ENCODE data around the gene RNF227. TPM values are rescaled to one million over a fixed set of nuclear protein-coding genes. Genes with fewer than 3 reads are reported as not detected.

Gene RNF227
- total RNA-seq, 1 donor from 2014 or later = 8.0 TPM

- H3K4me1 ChIP-seq = peaks cover 10% of the 10 kb centered on the region
- TF ChIP-seq CTCF (IDR thresholded peaks at IDR 0.05) = no peak
- DNase-seq = peak; percentile 80
- intact Hi-C loops (cut with DNase I) = no loop called here
- ATAC-seq = peak; percentile 51
- peaks cover 33% of the 10 kb centered on the region for H3K36me3 ChIP-seq
- peak overlapping the region; percentile 83 for H3K4me3 ChIP-seq
- no peaks in the 10 kb centered on the region for H3K27me3 ChIP-seq
- H3K27ac ChIP-seq = peak overlapping the region; percentile 85
- H3K9me3 ChIP-seq = no peaks in the 10 kb centered on the region
Measured at GRCh38 chr17:7932949-7933348, 16.9 kb upstream of the RNF227 start.

GRCh38 chr17:7932483-7932891, 16.4 kb upstream of the RNF227 start:
- H3K27me3 ChIP-seq = no peaks in the 10 kb centered on the region
- H3K9me3 ChIP-seq = no peaks in the 10 kb centered on the region
- H3K27ac ChIP-seq = peak overlapping the region; percentile 85
- peaks cover 30% of the 10 kb centered on the region for H3K36me3 ChIP-seq
- DNase-seq (no peak), ATAC-seq (peak; percentile 37)
- intact Hi-C loops (cut with DNase I) = no loop called here
- TF ChIP-seq CTCF (IDR thresholded peaks at IDR 0.05) = no peak
- H3K4me3 ChIP-seq = peak overlapping the region; percentile 83
- peaks cover 10% of the 10 kb centered on the region for H3K4me1 ChIP-seq

GRCh38 chr17:7931709-7932482, 15.8 kb upstream of the RNF227 start, which contains the start of the genes CNTROB and TRAPPC1:
TSS of gene CNTROB (plus strand) at chr17:7932206. CDS start at chr17:7933080, 874 bp downstream.
TSS of gene TRAPPC1 (minus strand) at chr17:7931946. CDS start at chr17:7931829, 117 bp downstream.
- no peaks in the 10 kb centered on the region for H3K27me3 ChIP-seq
- intact Hi-C loops (cut with DNase I) = no loop called here
- H3K27ac ChIP-seq = peak within 1 kb of the TSS; percentile 85
- peaks cover 10% of the 10 kb centered on the region for H3K4me1 ChIP-seq
- peak; percentile 96 for ATAC-seq
- peaks cover 24% of the 10 kb centered on the region for H3K36me3 ChIP-seq
- peak within 1 kb of the TSS; percentile 83 for H3K4me3 ChIP-seq
- DNase-seq = peak; percentile 100
- no peak for TF ChIP-seq CTCF (IDR thresholded peaks at IDR 0.05)
- H3K9me3 ChIP-seq = no peaks in the 10 kb centered on the region

- Histone ChIP-seq H3K36me3 (peaks cover 16% of the 10 kb centered on the region), H3K9me3 (no peaks in the 10 kb centered on the region), H3K4me3 (peak overlapping the region; percentile 83), H3K27me3 (no peaks in the 10 kb centered on the region), H3K27ac (peak overlapping the region; percentile 85), H3K4me1 (peaks cover 10% of the 10 kb centered on the region)
- ATAC-seq = no peak
- TF ChIP-seq CTCF (IDR thresholded peaks at IDR 0.05) = no peak
- DNase-seq = no peak
- intact Hi-C loops (cut with DNase I) = no loop called here
Measured at GRCh38 chr17:7930841-7931631, 14.9 kb upstream of the RNF227 start.

- DNase-seq = no peak
- intact Hi-C loops (cut with DNase I) = no loop called here
- Histone ChIP-seq H3K36me3 (peaks cover 8% of the 10 kb centered on the region), H3K27ac (no peak within 1 kb of the TSS), H3K4me1 (peaks cover 10% of the 10 kb centered on the region), H3K4me3 (no peak within 1 kb of the TSS), H3K9me3 (no peaks in the 10 kb centered on the region), H3K27me3 (no peaks in the 10 kb centered on the region)
- ATAC-seq = no peak
- no peak for TF ChIP-seq CTCF (IDR thresholded peaks at IDR 0.05)
Measured at GRCh38 chr17:7929158-7930023, 13.3 kb upstream of the RNF227 start, which contains the start of gene KCNAB3. TSS of gene KCNAB3 (minus strand) at chr17:7929856. CDS start at chr17:7929435, 421 bp downstream.

Data from upper lobe of right lung (tissue), 1 donor.